HG03442 (cell line): ENCODE measurements around the gene MRPS5.
A peak's percentile ranks its signal among the peaks of the same experiment; 100 is the strongest.
"Not testable (repeated sequence)": the region's sequence is repeated elsewhere in the genome, so short reads cannot be mapped to it uniquely, and the experiment has no call there.

Experiments used
- ATAC-seq: cut with Tn5 transposase; IDR thresholded peaks from one replicate; pipeline ENCODE4 v1.9.1; 2021; ENCODE audit warnings: mild to moderate bottlenecking, moderate library complexity; ENCODE audit not compliant: unreplicated experiment

The MRPS5 gene

DNA sequence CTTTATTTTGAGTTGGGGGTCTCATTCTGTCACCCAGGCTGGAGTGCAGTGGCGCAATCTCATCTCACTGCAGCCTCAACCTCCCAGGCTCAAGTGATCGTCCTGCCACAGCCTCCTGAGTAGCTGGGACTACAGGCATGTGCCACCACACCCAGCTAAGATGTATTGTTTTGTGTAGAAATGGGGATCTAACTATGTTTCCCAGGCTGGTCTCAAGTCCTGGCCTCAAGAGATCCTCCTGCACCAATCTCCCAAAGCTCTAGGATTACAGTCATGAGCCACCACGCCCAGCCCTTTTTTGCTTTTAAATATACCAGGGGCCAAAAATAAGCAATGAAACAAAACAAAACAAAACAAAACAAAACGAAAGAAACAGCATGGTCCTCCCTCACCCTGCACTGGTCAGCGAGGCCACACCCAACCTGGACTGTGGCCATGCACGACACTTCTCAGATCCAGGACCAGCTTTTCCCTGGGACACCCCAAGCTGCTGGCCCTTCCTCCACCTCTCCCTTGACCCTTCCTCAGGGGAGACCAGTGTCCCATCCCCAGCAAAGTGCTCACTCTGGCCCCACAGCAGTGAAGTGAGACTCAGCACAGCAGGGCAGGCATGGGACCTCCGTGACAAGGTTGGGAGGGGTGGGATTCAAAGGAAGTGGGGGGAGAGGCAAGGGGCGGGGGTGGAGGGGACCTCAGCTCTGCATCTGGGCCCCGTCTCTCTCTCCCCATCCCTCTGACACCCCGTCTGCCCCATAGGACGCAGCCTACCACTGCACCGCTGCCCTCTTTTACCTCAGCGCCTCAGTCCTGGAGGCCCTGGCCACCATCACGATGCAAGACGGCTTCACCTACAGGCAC lies 72.6 kb downstream of the MRPS5 start:
- ATAC-seq, result no peak

DNA sequence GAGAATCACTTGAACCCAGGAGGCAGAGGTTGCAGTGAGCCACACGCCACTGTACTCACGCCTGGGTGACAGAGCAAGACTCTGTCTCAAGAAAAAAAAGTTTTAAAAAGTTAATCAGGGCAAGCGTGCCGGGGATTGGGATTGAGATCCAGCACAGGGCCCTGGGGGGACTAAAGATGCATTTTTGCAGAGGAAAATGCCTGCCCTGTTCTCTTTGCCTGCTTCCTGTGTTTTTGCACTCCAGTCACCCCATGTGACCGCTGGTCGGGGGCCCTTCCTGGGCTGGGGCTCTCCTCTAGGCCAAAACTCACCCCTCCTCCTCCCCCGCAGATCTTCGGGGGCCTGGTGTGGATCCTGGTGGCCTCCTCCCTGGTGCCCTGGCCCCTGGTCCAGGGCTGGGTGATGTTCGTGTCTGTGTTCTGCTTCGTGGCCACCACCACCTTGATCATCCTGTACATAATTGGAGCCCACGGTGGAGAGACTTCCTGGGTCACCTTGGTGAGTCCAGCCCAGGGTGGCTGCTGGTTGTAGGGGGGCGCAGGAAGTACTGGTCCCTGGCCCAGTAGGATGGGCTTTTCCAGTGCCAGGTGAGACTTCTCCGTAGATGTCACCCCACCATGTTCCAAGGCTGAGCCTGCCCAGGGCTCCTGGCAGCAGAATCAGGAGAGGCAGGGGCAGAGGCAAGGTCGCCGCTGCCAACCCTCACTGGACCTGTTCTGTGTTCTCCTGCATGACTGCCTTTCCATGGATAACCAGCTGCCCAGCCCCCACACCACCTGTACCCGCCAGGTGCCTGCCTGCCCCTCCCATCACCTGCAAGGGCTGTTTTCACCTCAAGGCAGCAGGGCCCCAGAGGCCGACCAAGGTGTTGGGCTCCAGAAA lies 73.7 kb downstream of the MRPS5 start:
- ATAC-seq, result no peak

- ATAC-seq, result no peak
Observed at GRCh38 chr2:95046371-95047112, 75.1 kb downstream of the MRPS5 start.

- ATAC-seq, result no peak
Observed at GRCh38 chr2:95044601-95045000, 77.0 kb downstream of the MRPS5 start.

DNA sequence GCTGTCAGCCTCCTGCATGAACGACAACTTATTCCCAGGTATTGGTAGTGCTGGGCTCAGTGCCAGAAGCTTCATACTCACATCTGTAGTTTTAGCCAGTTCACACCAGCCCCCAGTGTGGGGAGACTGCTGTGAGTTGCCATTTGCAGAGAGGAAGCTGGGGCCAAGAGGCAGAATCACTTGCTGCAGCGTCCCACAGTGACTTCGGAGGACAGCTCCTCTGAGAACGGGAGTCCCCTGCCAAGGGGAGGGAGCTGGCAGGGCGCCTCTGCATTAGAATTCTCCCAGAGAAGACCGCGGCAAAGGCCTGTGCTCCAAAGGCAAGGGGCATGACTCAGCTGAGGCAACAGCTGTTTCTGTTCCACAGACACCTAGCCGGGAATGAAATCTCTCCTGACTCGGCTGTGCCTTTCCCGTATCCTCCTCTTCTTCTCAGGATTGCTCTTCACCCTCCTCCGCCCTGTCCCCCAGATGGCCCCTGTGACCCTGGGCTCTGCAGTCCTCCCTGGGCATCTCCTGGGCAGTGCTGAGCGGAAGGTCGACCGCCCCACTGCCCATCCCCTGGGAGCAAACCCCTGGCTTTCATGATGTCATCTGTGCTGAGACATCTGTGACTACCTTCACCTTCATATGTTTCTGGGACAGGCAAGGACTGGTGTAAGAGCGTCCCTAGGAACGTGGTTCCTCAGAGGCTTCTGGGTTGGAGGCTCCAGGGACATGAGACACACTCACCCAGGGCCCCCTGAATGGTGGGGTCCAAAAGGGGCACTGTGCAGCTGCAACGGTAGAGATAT lies 78.1 kb downstream of the MRPS5 start:
- peak; percentile 62 for ATAC-seq

- ATAC-seq, result peak; percentile 18
Observed at GRCh38 chr2:95042472-95043271, 78.9 kb downstream of the MRPS5 start.

GRCh38 chr2:95041824-95042442 lies 79.7 kb downstream of the MRPS5 start:
- ATAC-seq, result peak; percentile 30

DNA sequence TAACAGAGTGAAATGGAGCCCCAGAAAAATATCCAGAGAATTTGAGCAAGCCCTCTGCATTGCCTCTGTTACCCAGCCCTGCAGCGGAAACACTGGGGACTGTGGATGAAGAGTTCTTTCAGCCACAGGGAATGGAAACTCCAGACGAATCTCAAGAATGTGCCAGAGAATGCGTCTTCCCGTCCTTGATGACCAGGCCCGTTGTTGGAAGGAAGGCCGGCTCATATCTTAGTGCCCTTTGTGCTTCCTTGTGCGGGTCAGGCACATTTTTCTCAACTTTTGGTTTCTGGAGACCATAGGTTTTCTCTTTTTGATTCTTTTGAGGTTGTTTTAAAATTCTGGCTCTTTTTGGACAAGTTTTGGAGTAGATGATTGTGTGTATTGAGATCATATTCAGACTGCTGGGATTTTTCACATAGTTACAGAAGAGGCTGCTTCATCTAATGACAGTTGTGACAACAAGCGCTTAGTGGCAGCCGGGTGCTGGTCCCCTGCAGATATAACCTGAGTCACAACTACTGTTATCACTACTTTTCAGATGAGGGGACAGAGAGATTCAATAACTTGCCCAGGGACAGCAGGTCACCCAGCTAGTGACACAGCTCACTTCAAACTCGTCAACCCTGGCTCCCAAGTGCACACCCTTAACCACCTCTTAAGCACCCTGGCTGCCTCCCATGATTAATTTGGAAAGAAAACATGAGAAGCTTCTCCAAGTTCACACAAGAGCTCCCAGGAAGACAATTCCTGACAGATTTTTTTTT lies 80.4 kb downstream of the MRPS5 start:
- peak; percentile 38 for ATAC-seq

GRCh38 chr2:95040426-95040825 lies 81.2 kb downstream of the MRPS5 start:
- no peak for ATAC-seq

DNA sequence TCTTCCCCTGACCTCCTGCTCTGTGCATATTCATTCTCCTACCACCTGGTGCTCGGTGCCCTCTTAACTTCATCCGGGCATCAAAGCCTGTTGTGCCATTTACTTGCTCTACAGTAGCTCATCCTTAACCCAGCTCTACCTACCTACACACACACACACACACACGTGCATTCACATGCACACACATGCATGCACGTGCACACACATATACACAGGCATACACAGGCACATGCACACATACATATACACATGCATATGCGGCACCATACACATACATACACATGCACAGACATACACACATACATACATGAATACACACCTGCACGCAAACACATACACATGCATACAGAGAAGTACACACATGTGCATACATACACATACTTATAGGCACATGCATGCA lies 81.6 kb downstream of the MRPS5 start:
- no peak for ATAC-seq

DNA sequence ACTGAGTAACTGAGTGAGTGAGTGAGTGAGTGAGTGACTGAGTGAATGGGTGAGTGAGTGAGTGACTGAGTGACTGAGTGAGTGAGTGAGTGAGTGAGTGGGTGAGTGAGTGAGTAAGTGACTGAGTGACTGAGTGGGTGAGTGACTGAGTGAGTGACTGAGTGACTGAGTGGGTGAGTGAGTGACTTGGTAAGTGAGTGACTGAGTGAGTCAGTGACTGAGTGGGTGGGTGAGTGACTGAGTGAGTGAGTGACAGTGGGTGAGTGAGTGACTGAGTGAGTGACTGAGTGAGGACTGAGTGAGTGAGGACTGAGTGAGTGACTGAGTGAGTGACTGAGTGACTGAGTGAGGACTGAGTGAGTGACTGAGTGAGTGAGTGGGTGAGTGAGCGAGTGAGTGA lies 82.2 kb downstream of the MRPS5 start:
- ATAC-seq, result no peak

- no peak for ATAC-seq
Observed at GRCh38 chr2:95038635-95039298, 82.8 kb downstream of the MRPS5 start.

GRCh38 chr2:95037841-95038585 lies 83.6 kb downstream of the MRPS5 start:
- not testable (repeated sequence) for ATAC-seq

- ATAC-seq, result no peak
Observed at GRCh38 chr2:95037384-95037839, 84.2 kb downstream of the MRPS5 start.

DNA sequence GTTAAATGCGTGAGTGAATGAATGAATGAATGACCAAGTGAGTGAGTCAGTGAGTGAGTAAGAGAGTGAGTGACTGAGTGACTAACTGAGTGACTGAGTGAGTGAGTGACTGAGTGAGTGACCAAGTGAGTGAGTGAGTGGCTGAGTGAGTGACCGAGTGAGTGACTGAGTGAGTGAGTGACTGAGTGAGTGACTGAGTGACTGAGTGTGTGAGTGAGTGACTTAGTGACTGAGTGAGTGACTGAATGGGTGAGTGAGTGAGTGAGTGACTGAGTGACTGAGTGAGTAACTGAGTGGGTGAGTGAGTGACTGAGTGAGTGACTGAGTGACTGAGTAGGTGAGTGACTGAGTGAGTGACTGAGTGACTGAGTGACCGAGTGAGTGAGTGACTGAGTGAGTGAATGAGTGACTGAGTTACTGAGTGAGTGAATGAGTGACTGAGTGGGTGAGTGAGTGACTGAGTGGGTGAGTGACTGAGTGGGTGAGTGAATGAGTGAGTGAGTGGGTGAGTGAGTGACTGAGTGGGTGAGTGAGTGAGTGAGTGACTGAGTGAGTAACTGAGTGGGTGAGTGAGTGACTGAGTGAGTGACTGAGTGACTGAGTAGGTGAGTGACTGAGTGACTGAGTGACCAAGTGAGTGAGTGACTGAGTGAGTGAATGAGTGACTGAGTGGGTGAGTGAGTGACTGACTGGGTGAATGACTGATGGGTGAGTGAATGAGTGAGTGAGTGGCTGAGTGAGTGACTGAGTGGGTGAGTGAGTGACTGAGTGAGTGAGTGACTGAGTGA lies 84.8 kb downstream of the MRPS5 start:
- no peak for ATAC-seq
